Fibroblast of lung (primary cell): ENCODE measurements around the gene DAND5. TPM values are rescaled to one million over a fixed set of nuclear protein-coding genes. Genes with fewer than 3 reads are reported as not detected.

ENCODE experiments used
- DNase-seq, 2 donors: peaks; one replicate each; pipeline versions ENCODE4 v3.0.0 to v3.0.0-alpha.2; 2010; ENCODE audit warnings: low read depth in 2 of 2
- H2AFZ ChIP-seq: 2 replicates; pipeline ENCODE4 v1.5.1; 2012; ENCODE audit warnings: low read length, control low read depth, inconsistent platforms
- H3K27ac ChIP-seq: 2 replicates; pipeline ENCODE4 v1.5.1; 2011; ENCODE audit warnings: low read length, control low read depth; ENCODE audit not compliant: insufficient read depth
- H3K27me3 ChIP-seq: 2 replicates; pipeline ENCODE4 v1.5.1; 2011; ENCODE audit warnings: mild to moderate bottlenecking, low read length; ENCODE audit not compliant: control insufficient read depth, insufficient read depth
- H3K36me3 ChIP-seq: 2 replicates; pipeline ENCODE4 v1.5.1; 2011; ENCODE audit warnings: low read length; ENCODE audit not compliant: control insufficient read depth, insufficient read depth
- H3K4me1 ChIP-seq: 2 replicates; pipeline ENCODE4 v1.5.1; 2011; ENCODE audit warnings: low read length; ENCODE audit not compliant: control insufficient read depth, insufficient read depth; ENCODE audit errors: extremely low read depth
- H3K4me2 ChIP-seq: 2 replicates; pipeline ENCODE4 v1.5.1; 2011; ENCODE audit warnings: low read length, control low read depth; ENCODE audit not compliant: insufficient read depth; ENCODE audit errors: extremely low read depth
- H3K4me3 ChIP-seq, 4 experiments: fragments of 200-600 bp in 1 of 4; sonication (generic) in 1 of 4; replicated peaks in 1 of 4; 2 replicates each; pipeline ENCODE4 v1.5.1; 2011 to 2016; ENCODE audit warnings: low read length in 4 of 4, low read depth in 3 of 4, mild to moderate bottlenecking in 3 of 4, control low read depth in 2 of 4, inconsistent platforms in 1 of 4, mixed read lengths in 1 of 4; ENCODE audit not compliant: insufficient read depth in 1 of 4; ENCODE audit errors: control extremely low read depth in 1 of 4
- H3K79me2 ChIP-seq: 2 replicates; pipeline ENCODE4 v1.5.1; 2012; ENCODE audit warnings: mild to moderate bottlenecking, low read length, inconsistent platforms; ENCODE audit not compliant: control insufficient read depth, insufficient read depth
- H3K9ac ChIP-seq: 2 replicates; pipeline ENCODE4 v1.5.1; 2011; ENCODE audit warnings: mild to moderate bottlenecking, low read length, control low read depth; ENCODE audit not compliant: insufficient read depth
- H3K9me3 ChIP-seq: 2 replicates; pipeline ENCODE4 v1.5.1; 2012; ENCODE audit warnings: low read depth, low read length; ENCODE audit not compliant: control insufficient read depth, insufficient read depth
- H4K20me1 ChIP-seq: 2 replicates; pipeline ENCODE4 v1.5.1; 2011; ENCODE audit warnings: low read length; ENCODE audit not compliant: control insufficient read depth, insufficient read depth; ENCODE audit errors: extremely low read depth
- EZH2 ChIP-seq: IDR thresholded peaks from 2 replicates; pipeline ENCODE4 v1.5.1; 2012; ENCODE audit warnings: low read length, control low read depth, mild to moderate bottlenecking; ENCODE audit errors: missing control alignments
- polyA plus RNA-seq, 2 donors: library from polyadenylated mRNA; depleted of rRNA in 1 of 2; stranded (reverse) in 1 of 2; unstranded in 1 of 2; fragments of >200 nt; gene quantifications; 2 replicates each; pipeline ENCODE4 v1.2.1, GENCODE V29; 2011 to 2012; ENCODE audit warnings: missing spikeins in 1 of 2
- total RNA-seq: library from RNA; depleted of rRNA; stranded (reverse); fragments of >200 nt; gene quantifications from 2 replicates; pipeline ENCODE4 v1.2.1, GENCODE V29; 2014
- TF ChIP-seq, protein P1 (sequence below), 2 donors: IDR thresholded peaks in 1 of 2; conservative IDR thresholded peaks in 1 of 2; 1 replicate in 1 of 2; 2 replicates in 1 of 2; pipeline ENCODE4 v1.5.1; 2011 to 2012; ENCODE audit warnings: low read length in 2 of 2, control low read depth in 1 of 2, inconsistent platforms in 1 of 2, low read depth in 1 of 2, mild to moderate bottlenecking in 1 of 2

Gene DAND5
- total and polyA plus RNA-seq, 2 donors (not counting 1 experiment from before 2014, with no cell fraction given) = 0.03 TPM; not detected in 1

DNA sequence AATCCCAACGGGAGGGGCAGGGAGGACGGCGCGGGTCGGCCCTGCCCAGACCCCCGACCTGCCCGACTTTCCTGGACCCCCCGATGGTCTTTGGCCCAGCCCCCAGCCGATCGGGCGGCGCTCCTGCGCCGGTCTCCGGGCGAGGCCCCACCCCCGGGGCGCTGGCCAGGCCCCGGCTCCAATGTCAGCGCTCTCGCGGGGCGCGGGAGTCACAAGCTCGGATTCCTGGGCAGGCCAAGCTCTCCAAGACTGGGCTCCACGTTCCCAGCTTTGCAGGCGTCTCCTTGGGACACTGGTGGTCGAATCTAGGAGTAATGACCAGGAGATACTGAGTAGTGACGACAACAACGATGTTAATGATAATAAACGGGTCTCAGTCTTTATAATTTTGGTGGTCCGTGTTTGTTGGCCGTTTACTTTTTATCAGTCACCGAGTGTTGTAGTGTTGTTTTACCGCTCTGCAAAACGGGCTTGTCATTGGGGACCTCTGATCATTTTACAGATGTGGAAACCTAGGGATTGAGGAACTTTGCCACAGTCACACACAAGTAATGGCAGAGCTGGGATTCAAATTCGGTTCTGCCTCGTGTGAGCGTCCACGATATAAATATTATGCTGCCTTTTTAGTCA lies 23.2 kb upstream of the DAND5 start:
- Histone ChIP-seq H3K9me3 (no peaks in the 10 kb centered on the region), H3K9ac (peak overlapping the region; percentile 78), H3K36me3 (peaks cover 43% of the 10 kb centered on the region), H4K20me1 (no peaks in the 10 kb centered on the region), H3K79me2 (peaks cover 51% of the 10 kb centered on the region), H3K4me3 (peak overlapping the region; percentile 84 to 99 (median 88)), H3K27ac (peak overlapping the region; percentile 89), H3K27me3 (no peaks in the 10 kb centered on the region), H3K4me1 (peaks cover 11% of the 10 kb centered on the region), H2AFZ (no peak overlapping the region), H3K4me2 (peak overlapping the region; percentile 99)
- DNase-seq = peak; percentile 81 to 84
- TF ChIP-seq EZH2 = no peak
- TF ChIP-seq, protein P1, sequence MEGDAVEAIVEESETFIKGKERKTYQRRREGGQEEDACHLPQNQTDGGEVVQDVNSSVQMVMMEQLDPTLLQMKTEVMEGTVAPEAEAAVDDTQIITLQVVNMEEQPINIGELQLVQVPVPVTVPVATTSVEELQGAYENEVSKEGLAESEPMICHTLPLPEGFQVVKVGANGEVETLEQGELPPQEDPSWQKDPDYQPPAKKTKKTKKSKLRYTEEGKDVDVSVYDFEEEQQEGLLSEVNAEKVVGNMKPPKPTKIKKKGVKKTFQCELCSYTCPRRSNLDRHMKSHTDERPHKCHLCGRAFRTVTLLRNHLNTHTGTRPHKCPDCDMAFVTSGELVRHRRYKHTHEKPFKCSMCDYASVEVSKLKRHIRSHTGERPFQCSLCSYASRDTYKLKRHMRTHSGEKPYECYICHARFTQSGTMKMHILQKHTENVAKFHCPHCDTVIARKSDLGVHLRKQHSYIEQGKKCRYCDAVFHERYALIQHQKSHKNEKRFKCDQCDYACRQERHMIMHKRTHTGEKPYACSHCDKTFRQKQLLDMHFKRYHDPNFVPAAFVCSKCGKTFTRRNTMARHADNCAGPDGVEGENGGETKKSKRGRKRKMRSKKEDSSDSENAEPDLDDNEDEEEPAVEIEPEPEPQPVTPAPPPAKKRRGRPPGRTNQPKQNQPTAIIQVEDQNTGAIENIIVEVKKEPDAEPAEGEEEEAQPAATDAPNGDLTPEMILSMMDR (conservative IDR thresholded peaks at IDR 0.05 in 1 of 2, IDR thresholded peaks at IDR 0.05 in 1 of 2; ENCODE audit: low read depth in 1 of 2, low read length in 2 of 2) = no peak

DNA sequence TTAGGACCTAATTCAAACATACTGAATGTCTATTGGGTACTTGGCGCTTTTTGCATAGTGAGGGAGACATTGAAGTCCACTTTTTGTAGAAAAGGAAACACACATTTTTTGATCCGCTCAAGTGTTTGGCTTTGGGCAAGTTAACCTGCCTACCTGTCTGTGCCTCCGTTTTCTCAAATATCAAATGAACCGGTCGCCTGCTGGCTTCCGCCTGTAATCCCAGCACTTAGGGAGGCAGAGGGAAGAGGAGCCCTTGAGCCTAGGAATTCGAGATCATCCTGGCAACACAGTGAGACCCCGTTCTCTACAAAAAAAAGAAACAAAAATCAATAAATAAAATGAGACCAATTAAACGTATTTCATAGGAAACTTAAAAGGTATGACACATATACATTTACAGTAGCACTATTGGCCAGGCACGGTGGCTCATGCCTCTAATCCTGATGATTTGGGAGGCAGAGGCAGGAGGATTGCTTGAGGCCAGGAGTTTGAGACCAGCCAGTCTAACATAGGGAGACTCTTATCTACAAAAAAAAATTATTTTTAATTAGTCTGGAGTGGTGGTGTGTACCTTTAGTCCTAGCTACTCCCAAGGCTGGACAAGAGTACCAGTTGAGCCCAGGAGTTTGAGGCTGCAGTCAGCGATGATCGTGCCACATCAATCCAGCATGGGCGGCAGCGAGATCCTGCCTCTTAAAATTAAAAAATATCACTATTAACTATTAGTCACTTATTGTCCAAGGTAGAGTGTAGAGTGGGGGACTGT lies 22.5 kb upstream of the DAND5 start:
- peak overlapping the region; percentile 89 for H3K27ac ChIP-seq
- no peaks in the 10 kb centered on the region for H3K9me3 ChIP-seq
- H3K27me3 ChIP-seq = no peaks in the 10 kb centered on the region
- no peaks in the 10 kb centered on the region for H4K20me1 ChIP-seq
- H3K4me2 ChIP-seq = peak overlapping the region; percentile 99
- TF ChIP-seq, protein P1 (conservative IDR thresholded peaks at IDR 0.05 in 1 of 2, IDR thresholded peaks at IDR 0.05 in 1 of 2; ENCODE audit: low read depth in 1 of 2, low read length in 2 of 2) = no peak
- no peak for TF ChIP-seq EZH2
- H3K4me1 ChIP-seq = peaks cover 12% of the 10 kb centered on the region
- peaks cover 44% of the 10 kb centered on the region for H3K79me2 ChIP-seq
- H3K4me3 ChIP-seq = peak overlapping the region; percentile 84 to 99 (median 88)
- DNase-seq = no peak
- H3K36me3 ChIP-seq = peaks cover 41% of the 10 kb centered on the region
- no peak overlapping the region for H2AFZ ChIP-seq
- peak overlapping the region; percentile 78 for H3K9ac ChIP-seq
